Esophagus squamous epithelium (tissue), 5 donors: ENCODE results near the gene GPR87. TPM values are rescaled to one million over a fixed set of nuclear protein-coding genes. Genes with fewer than 3 reads are reported as not detected.
A peak's percentile ranks its signal among the peaks of the same experiment; 100 is the strongest.

Experiments
- DNase-seq: peaks from one replicate; lab custom pipeline; 2025; lab: John Stamatoyannopoulos, UW
- H3K27ac ChIP-seq, 4 donors: fragments of 200-600 bp; sonication (generic); one replicate each; pipeline ENCODE4 v1.5.1; 2016 to 2019; ENCODE audit warnings: mild to moderate bottlenecking in 1 of 4
- H3K27me3 ChIP-seq, 4 donors: fragments of 200-600 bp; sonication (generic); 1 replicate in 3 of 4; 2 replicates in 1 of 4; pipeline versions ENCODE4 v1.5.1 to v1.6.0; 2017 to 2021; ENCODE audit warnings: antibody characterized with exemption in 1 of 4
- H3K36me3 ChIP-seq, 3 donors: fragments of 200-600 bp; sonication (generic); one replicate each; pipeline ENCODE4 v1.5.1; 2016 to 2019
- H3K4me1 ChIP-seq, 3 donors: fragments of 200-600 bp; sonication (generic); one replicate each; pipeline ENCODE4 v1.5.1; 2017 to 2019
- H3K4me3 ChIP-seq, 4 donors: fragments of 200-600 bp; sonication (generic); 1 replicate in 3 of 4; 2 replicates in 1 of 4; pipeline ENCODE4 v1.5.1; 2016 to 2019; ENCODE audit warnings: mild to moderate bottlenecking in 2 of 4, moderate library complexity in 1 of 4
- H3K9me3 ChIP-seq, 3 donors: fragments of 200-600 bp; sonication (generic); one replicate each; pipeline ENCODE4 v1.5.1; 2016 to 2019
- CTCF ChIP-seq, 6 experiments: fragments of 450-650 bp in 4 of 6; fragments of 200-600 bp in 2 of 6; sonication (generic) in 2 of 6; IDR thresholded peaks; one replicate each; pipeline ENCODE4 v1.5.1; 2016 to 2019; ENCODE audit warnings: antibody characterized with exemption in 6 of 6, mild to moderate bottlenecking in 4 of 6, moderate library complexity in 4 of 6
- POLR2A ChIP-seq, 4 donors: fragments of 450-650 bp; IDR thresholded peaks; one replicate each; pipeline ENCODE4 v1.6.1; 2017; ENCODE audit warnings: antibody characterized with exemption in 4 of 4, mild to moderate bottlenecking in 4 of 4, moderate library complexity in 3 of 4
- WGBS, 2 donors: methylation state at CpG; one replicate each; pipeline ENCODE4 v1.1.5; 2018; 5-methylcytosine and 5-hydroxymethylcytosine counted together
- intact Hi-C: fragments of 100-400 bp; cut with DNase I; formaldehyde crosslinking; loops from one replicate; pipeline ENCODE4 v1.15.0; 2022
- total RNA-seq, 4 donors: library from RNA; depleted of rRNA; stranded (reverse); fragments of >200 nt; gene quantifications; one replicate each; pipeline ENCODE4 v1.1.0, GENCODE V29; 2016
- donor health status: DM: yes; HTN: yes; CAD: no.

Gene GPR87
- total RNA-seq, 4 donors from 2014 or later = 37.8 to 55.1 (median 46.0) TPM

GRCh38 chr3:151275091-151275490 lies 41.5 kb downstream of the GPR87 start:
- Histone ChIP-seq H3K4me3 (peak overlapping the region in 1 of 4 donors; percentile 51), H3K4me1 (no peaks in the 10 kb centered on the region), H3K36me3 (no peaks in the 10 kb centered on the region), H3K9me3 (no peaks in the 10 kb centered on the region), H3K27ac (peak overlapping the region in 2 of 4 donors; percentile 64 to 71), H3K27me3 (no peaks in the 10 kb centered on the region)
- TF ChIP-seq CTCF (IDR thresholded peaks at IDR 0.05) = no peak
- no peak for TF ChIP-seq POLR2A (IDR thresholded peaks at IDR 0.05)
- no peak for DNase-seq
- WGBS, 2 donors = 58 to 61% methylated on average over 5 of the region's 5 CpGs
- intact Hi-C loops = no loop called here

- Histone ChIP-seq H3K27me3 (no peaks in the 10 kb centered on the region), H3K4me3 (no peak overlapping the region), H3K27ac (peak overlapping the region in 3 of 4 donors; percentile 61 to 75 (median 74)), H3K36me3 (no peaks in the 10 kb centered on the region), H3K9me3 (no peaks in the 10 kb centered on the region), H3K4me1 (peaks cover 0 to 12% (median 4%) of the 10 kb centered on the region in 3 donors)
- 64 to 71% methylated on average over 5 of the region's 5 CpGs for WGBS, 2 donors
- no peak for DNase-seq
- intact Hi-C loops = no loop called here
- TF ChIP-seq POLR2A (IDR thresholded peaks at IDR 0.05) (no peak), CTCF (IDR thresholded peaks at IDR 0.05) (no peak)
Measured at GRCh38 chr3:151269631-151270030, 47.0 kb downstream of the GPR87 start.

GRCh38 chr3:151268267-151269235 lies 48.1 kb downstream of the GPR87 start:
- Histone ChIP-seq H3K4me1 (peaks cover 0 to 12% (median 4%) of the 10 kb centered on the region in 3 donors), H3K27ac (peak overlapping the region in 3 of 4 donors; percentile 61 to 75 (median 74)), H3K27me3 (no peaks in the 10 kb centered on the region), H3K36me3 (no peaks in the 10 kb centered on the region), H3K9me3 (no peaks in the 10 kb centered on the region), H3K4me3 (no peak overlapping the region)
- intact Hi-C loops = no loop called here
- no peak for TF ChIP-seq POLR2A (IDR thresholded peaks at IDR 0.05)
- TF ChIP-seq CTCF (IDR thresholded peaks at IDR 0.05) = no peak
- no peak for DNase-seq
- 69 to 87% methylated on average over 11 of the region's 11 CpGs for WGBS, 2 donors

- Histone ChIP-seq H3K9me3 (no peaks in the 10 kb centered on the region), H3K27me3 (no peaks in the 10 kb centered on the region), H3K27ac (peak overlapping the region; percentile 20 to 83 (median 74)), H3K4me3 (no peak overlapping the region), H3K36me3 (no peaks in the 10 kb centered on the region), H3K4me1 (peaks cover 0 to 12% (median 4%) of the 10 kb centered on the region in 3 donors)
- 72 to 81% methylated on average over 1 of the region's 1 CpG for WGBS, 2 donors
- intact Hi-C loops = no loop called here
- TF ChIP-seq POLR2A (IDR thresholded peaks at IDR 0.05) = no peak
- no peak for TF ChIP-seq CTCF (IDR thresholded peaks at IDR 0.05)
- no peak for DNase-seq
Measured at GRCh38 chr3:151267066-151267465, 49.6 kb downstream of the GPR87 start.

- Histone ChIP-seq H3K4me3 (no peak overlapping the region), H3K36me3 (no peaks in the 10 kb centered on the region), H3K27me3 (no peaks in the 10 kb centered on the region), H3K4me1 (peaks cover 0 to 12% (median 4%) of the 10 kb centered on the region in 3 donors), H3K9me3 (no peaks in the 10 kb centered on the region), H3K27ac (peak overlapping the region in 3 of 4 donors; percentile 74 to 83 (median 75))
- TF ChIP-seq CTCF (IDR thresholded peaks at IDR 0.05) (no peak), POLR2A (IDR thresholded peaks at IDR 0.05) (no peak)
- intact Hi-C loops = no loop called here
- WGBS, 2 donors = 54 to 57% methylated on average over 5 of the region's 5 CpGs
- DNase-seq = no peak
Measured at GRCh38 chr3:151265866-151266265, 50.8 kb downstream of the GPR87 start.
